Neural cell (in vitro differentiated cells): ENCODE data around the gene MEN1. TPM values are rescaled to one million over a fixed set of nuclear protein-coding genes. Genes with fewer than 3 reads are reported as not detected.

ENCODE experiments used
- H2AFZ ChIP-seq: fragments of 200-600, 300-800 bp; sonication (generic), shearing (Covaris generic); 2 replicates; pipeline ENCODE4 v1.6.0; 2014; ENCODE audit warnings: low read depth, mild to moderate bottlenecking, antibody characterized with exemption, low read length, moderate library complexity
- H3F3A ChIP-seq: fragments of 200-600 bp; shearing (Covaris generic); 2 replicates; pipeline ENCODE4 v1.6.1; 2016; ENCODE audit warnings: mild to moderate bottlenecking, moderate library complexity, mixed read lengths, antibody characterized with exemption, low read length; ENCODE audit not compliant: insufficient read depth, poor library complexity, severe bottlenecking
- H3K27ac ChIP-seq: fragments of 200-600, 300-800 bp; sonication (generic), shearing (Covaris generic); 2 replicates; pipeline ENCODE4 v1.5.1; 2014; ENCODE audit warnings: mild to moderate bottlenecking, low read length, moderate library complexity
- H3K27me3 ChIP-seq: fragments of 300-800, 200-600 bp; sonication (generic), shearing (Covaris generic); 2 replicates; pipeline ENCODE4 v1.6.0; 2014; ENCODE audit warnings: mild to moderate bottlenecking, low read depth, low read length, moderate library complexity; ENCODE audit not compliant: insufficient read depth
- H3K36me3 ChIP-seq: fragments of 300-800, 200-600 bp; sonication (generic), shearing (Covaris generic); 2 replicates; pipeline ENCODE4 v1.5.1; 2014; ENCODE audit warnings: mild to moderate bottlenecking, antibody characterized with exemption, low read length, moderate library complexity; ENCODE audit not compliant: insufficient read depth
- H3K4me2 ChIP-seq: fragments of 300-800, 200-600 bp; sonication (generic), shearing (Covaris generic); 2 replicates; pipeline ENCODE4 v1.6.0; 2014; ENCODE audit warnings: mild to moderate bottlenecking, low read length
- H3K4me3 ChIP-seq: fragments of 300-800, 200-600 bp; sonication (generic), shearing (Covaris generic); 2 replicates; pipeline ENCODE4 v1.5.1; 2014; ENCODE audit warnings: mild to moderate bottlenecking, low read length, moderate library complexity
- H3K79me2 ChIP-seq: fragments of 200-600 bp; shearing (Covaris generic); replicated peaks from 2 replicates; pipeline ENCODE4 v1.6.0; 2014; ENCODE audit warnings: mild to moderate bottlenecking, low read length, moderate library complexity; ENCODE audit not compliant: insufficient read depth
- H3K9ac ChIP-seq: fragments of 300-800, 200-600 bp; sonication (generic), shearing (Covaris generic); 2 replicates; pipeline ENCODE4 v1.6.1; 2016; ENCODE audit warnings: mild to moderate bottlenecking, low read length, mixed read lengths
- H3K9me2 ChIP-seq: fragments of 200-600 bp; shearing (Covaris generic); 2 replicates; pipeline ENCODE4 v1.6.1; 2016; ENCODE audit warnings: mild to moderate bottlenecking, low read length, mixed read lengths; ENCODE audit not compliant: insufficient read depth
- H3K9me3 ChIP-seq: fragments of 200-600, 300-800 bp; sonication (generic), shearing (Covaris generic); 2 replicates; pipeline ENCODE4 v1.6.1; 2016; ENCODE audit warnings: mild to moderate bottlenecking, mixed run types, low read length, moderate library complexity, mixed read lengths
- H4K20me1 ChIP-seq: fragments of 200-600 bp; shearing (Covaris generic); 2 replicates; pipeline ENCODE4 v1.6.1; 2016; ENCODE audit warnings: mild to moderate bottlenecking, mixed run types; ENCODE audit not compliant: insufficient read depth
- CTCF ChIP-seq: fragments of 450-650 bp; IDR thresholded peaks from 2 replicates; pipeline ENCODE4 v1.5.1; 2014; ENCODE audit warnings: antibody characterized with exemption, mild to moderate bottlenecking, moderate library complexity; ENCODE audit not compliant: poor library complexity, severe bottlenecking
- EP300 ChIP-seq: fragments of 450-650 bp; conservative IDR thresholded peaks from 2 replicates; pipeline ENCODE4 v1.6.1; 2014; ENCODE audit warnings: antibody characterized with exemption, mild to moderate bottlenecking, moderate library complexity; ENCODE audit not compliant: poor library complexity, severe bottlenecking
- EZH2 ChIP-seq: fragments of 200-600, 300-800 bp; shearing (Covaris generic), sonication (generic); IDR thresholded peaks from 2 replicates; pipeline ENCODE4 v1.6.1; 2014; ENCODE audit warnings: antibody characterized with exemption, low read length, borderline replicate concordance, mild to moderate bottlenecking; ENCODE audit not compliant: insufficient read depth, poor library complexity, severe bottlenecking
- MXI1 ChIP-seq: fragments of 450-650 bp; conservative IDR thresholded peaks from 2 replicates; pipeline ENCODE4 v1.6.1; 2014; ENCODE audit warnings: antibody characterized with exemption, mild to moderate bottlenecking; ENCODE audit not compliant: poor library complexity, severe bottlenecking
- POLR2AphosphoS5 ChIP-seq: IDR thresholded peaks from 2 replicates; pipeline ENCODE4 v1.6.1; 2012
- RAD21 ChIP-seq: fragments of 450-650 bp; conservative IDR thresholded peaks from 2 replicates; pipeline ENCODE4 v1.6.1; 2014; ENCODE audit warnings: antibody characterized with exemption, mild to moderate bottlenecking, moderate library complexity
- REST ChIP-seq: IDR thresholded peaks from 2 replicates; pipeline ENCODE4 v1.6.1; 2012; ENCODE audit warnings: borderline replicate concordance
- SMC3 ChIP-seq: fragments of 450-650 bp; conservative IDR thresholded peaks from 2 replicates; pipeline ENCODE4 v1.6.1; 2014; ENCODE audit warnings: antibody characterized with exemption, mild to moderate bottlenecking, moderate library complexity; ENCODE audit not compliant: poor library complexity
- TAF1 ChIP-seq: IDR thresholded peaks from 2 replicates; pipeline ENCODE4 v1.6.1; 2012; ENCODE audit warnings: low read depth
- polyA plus RNA-seq: library from polyadenylated mRNA; depleted of rRNA; stranded (reverse); fragments of >200 nt; gene quantifications from 2 replicates; pipeline ENCODE4 v1.2.3, GENCODE V29; 2014

The MEN1 gene
- polyA plus RNA-seq, 1 donor from 2014 or later = 16.8 TPM

GRCh38 chr11:64839887-64840782 is 29.8 kb upstream of the MEN1 start:
- H2AFZ ChIP-seq = no peak overlapping the region
- H4K20me1 ChIP-seq = no peaks in the 10 kb centered on the region

GRCh38 chr11:64839335-64839734 is 29.0 kb upstream of the MEN1 start:
- Histone ChIP-seq H3K27ac (no peak overlapping the region), H3K9me3 (no peaks in the 10 kb centered on the region), H2AFZ (no peak overlapping the region), H3F3A (no peaks in the 10 kb centered on the region), H3K36me3 (no peaks in the 10 kb centered on the region), H3K4me3 (no peak overlapping the region), H3K9ac (no peak overlapping the region), H3K4me2 (no peak overlapping the region), H3K79me2 (no peaks in the 10 kb centered on the region), H3K27me3 (peaks cover 11% of the 10 kb centered on the region), H4K20me1 (no peaks in the 10 kb centered on the region), H3K9me2 (no peaks in the 10 kb centered on the region)
- no peak for TF ChIP-seq REST
- no peak for TF ChIP-seq TAF1
- TF ChIP-seq MXI1 = no peak
- TF ChIP-seq POLR2AphosphoS5 = no peak
- TF ChIP-seq RAD21 = no peak
- no peak for TF ChIP-seq EP300
- no peak for TF ChIP-seq EZH2
- TF ChIP-seq CTCF = no peak

More at GRCh38 chr11:64839887-64840782, 29.8 kb upstream of the MEN1 start:
- H3K9me2 ChIP-seq = no peaks in the 10 kb centered on the region
- H3K9ac ChIP-seq = no peak overlapping the region
- no peak for TF ChIP-seq RAD21
- no peak for TF ChIP-seq MXI1
- TF ChIP-seq SMC3 = no peak
- TF ChIP-seq EZH2 = no peak
- TF ChIP-seq TAF1 = no peak
- no peak for TF ChIP-seq CTCF
- TF ChIP-seq POLR2AphosphoS5 = no peak
- no peak overlapping the region for H3K4me2 ChIP-seq
- H3K9me3 ChIP-seq = no peaks in the 10 kb centered on the region
- no peak overlapping the region for H3K27ac ChIP-seq
- no peaks in the 10 kb centered on the region for H3K36me3 ChIP-seq
- H3K79me2 ChIP-seq = no peaks in the 10 kb centered on the region
- peaks cover 18% of the 10 kb centered on the region for H3K27me3 ChIP-seq
- no peak overlapping the region for H3K4me3 ChIP-seq
- H3F3A ChIP-seq = no peaks in the 10 kb centered on the region
